OCI-LY7 (cell line): ENCODE results near the gene CBFA2T3. TPM values are rescaled to one million over a fixed set of nuclear protein-coding genes. Genes with fewer than 3 reads are reported as not detected.

Source experiments
- BruUV-seq: library from RNA; stranded (reverse); fragments of 400-500 nt; replicated peaks from 2 replicates; lab custom pipeline; 2021; lab: Mats Ljungman, UMichigan
- CTCF ChIA-PET: fragments of 300-600 bp; sonication (Branson Sonifier 250); formaldehyde crosslinking; loops from one replicate; lab custom pipeline; 2022; ENCODE audit warnings: antibody characterized with exemption; ENCODE audit not compliant: unreplicated experiment; lab: Charles Lee
- POLR2A ChIA-PET: fragments of 300-600 bp; sonication (Branson Sonifier 250); formaldehyde crosslinking; loops from one replicate; lab custom pipeline; 2022; ENCODE audit warnings: antibody characterized with exemption; lab: Charles Lee
- DNase-seq: peaks from one replicate; pipeline ENCODE4 v3.0.0-alpha.2; 2015; ENCODE audit warnings: low spot score
- H2AFZ ChIP-seq: fragments of 200-600 bp; sonication (generic), shearing (Covaris generic); 2 replicates; pipeline ENCODE4 v1.6.1; 2014; ENCODE audit warnings: mild to moderate bottlenecking, antibody characterized with exemption, low read length, moderate library complexity
- H3K27ac ChIP-seq: fragments of 200-600 bp; sonication (generic); 2 replicates; pipeline ENCODE4 v1.5.1; 2014; ENCODE audit warnings: mixed run types, low read depth, mild to moderate bottlenecking, moderate library complexity, low read length, inconsistent platforms; ENCODE audit not compliant: poor library complexity, severe bottlenecking
- H3K36me3 ChIP-seq: fragments of 200-600 bp; sonication (generic); 2 replicates; pipeline ENCODE4 v1.6.1; 2014; ENCODE audit warnings: mild to moderate bottlenecking, antibody characterized with exemption, low read length, moderate library complexity, mixed read lengths; ENCODE audit not compliant: insufficient read depth
- H3K4me1 ChIP-seq: fragments of 200-600 bp; sonication (generic); 2 replicates; pipeline ENCODE4 v1.5.1; 2014; ENCODE audit warnings: mild to moderate bottlenecking, low read length; ENCODE audit not compliant: insufficient read depth, poor library complexity, severe bottlenecking
- H3K4me2 ChIP-seq: fragments of 200-600 bp; sonication (generic); 2 replicates; pipeline ENCODE4 v1.6.1; 2014; ENCODE audit warnings: mild to moderate bottlenecking, low read length
- H3K4me3 ChIP-seq: fragments of 200-600 bp; sonication (generic); 2 replicates; pipeline ENCODE4 v1.5.1; 2014; ENCODE audit warnings: mild to moderate bottlenecking, low read depth, low read length; ENCODE audit not compliant: poor library complexity, severe bottlenecking
- H3K79me2 ChIP-seq: fragments of 200-600 bp; sonication (generic); 2 replicates; pipeline ENCODE4 v1.6.1; 2016; ENCODE audit warnings: low read depth, mild to moderate bottlenecking, low read length, moderate library complexity, mixed read lengths; ENCODE audit not compliant: insufficient read depth
- H3K9me2 ChIP-seq: fragments of 200-600 bp; sonication (generic); 2 replicates; pipeline ENCODE4 v1.6.1; 2016; ENCODE audit warnings: mild to moderate bottlenecking, low read length, mixed read lengths; ENCODE audit not compliant: insufficient read depth
- H3K9me3 ChIP-seq: fragments of 200-600 bp; sonication (generic); 2 replicates; pipeline ENCODE4 v1.6.1; 2014; ENCODE audit warnings: mild to moderate bottlenecking, mixed run types, low read length, mixed read lengths
- H4K20me1 ChIP-seq: fragments of 200-600 bp; sonication (generic); 2 replicates; pipeline ENCODE4 v1.6.1; 2014; ENCODE audit warnings: mild to moderate bottlenecking, antibody characterized with exemption, low read length, moderate library complexity, mixed read lengths; ENCODE audit not compliant: insufficient read depth
- CTCF ChIP-seq: fragments of 200-600 bp; sonication (generic); conservative IDR thresholded peaks from 2 replicates; pipeline ENCODE4 v1.5.1; 2014; ENCODE audit warnings: mild to moderate bottlenecking, antibody characterized with exemption, low read length, moderate library complexity, mixed read lengths
- EZH2phosphoT487 ChIP-seq: fragments of 200-600 bp; sonication (generic); IDR thresholded peaks from 2 replicates; pipeline ENCODE4 v1.6.1; 2018; ENCODE audit warnings: low read depth, borderline replicate concordance, mild to moderate bottlenecking, mixed run types, antibody characterized with exemption, low read length, moderate library complexity, mixed read lengths
- intact Hi-C: fragments of 100-400 bp; cut with micrococcal nuclease; formaldehyde crosslinking; loops from one replicate; pipeline ENCODE4 v1.10.0; 2022; ENCODE audit not compliant: unreplicated experiment
- total RNA-seq, 2 experiments: library from RNA; depleted of rRNA in 1 of 2; stranded (reverse); fragments of >200 nt in 1 of 2; shearing (Covaris generic) in 1 of 2; gene quantifications; 2 replicates each; pipeline ENCODE4 v1.2.3, GENCODE V29; 2014 to 2022

The CBFA2T3 gene
- total RNA-seq, 2 experiments from 2014 or later = 1.1 to 48.0 TPM

GRCh38 chr16:88831838-88832237 is 145.2 kb downstream of the CBFA2T3 start:
- H2AFZ ChIP-seq = no peak overlapping the region
- intact Hi-C loops = no loop called here
- ChIA-PET CTCF (no interaction called here), POLR2A (no interaction called here)
- H3K4me3 ChIP-seq = no peak overlapping the region
- no peak overlapping the region for H3K27ac ChIP-seq
- BruUV-seq = no TSS peak
- H4K20me1 ChIP-seq = no peaks in the 10 kb centered on the region
- DNase-seq = no peak
- no peaks in the 10 kb centered on the region for H3K36me3 ChIP-seq
- no peaks in the 10 kb centered on the region for H3K79me2 ChIP-seq
- H3K9me2 ChIP-seq = no peaks in the 10 kb centered on the region
- no peaks in the 10 kb centered on the region for H3K4me1 ChIP-seq
- H3K4me2 ChIP-seq = no peak overlapping the region
- TF ChIP-seq EZH2phosphoT487 = no peak
- no peak for TF ChIP-seq CTCF
- H3K9me3 ChIP-seq = no peaks in the 10 kb centered on the region

- no peaks in the 10 kb centered on the region for H3K79me2 ChIP-seq
- no peaks in the 10 kb centered on the region for H3K4me1 ChIP-seq
- no peaks in the 10 kb centered on the region for H3K36me3 ChIP-seq
- POLR2A ChIA-PET = interaction anchor here (0.6 kb wide), 1 partner anchor 686 kb away, joined by 4 read pairs; no protein-coding TSS in a partner anchor
- no peak for DNase-seq
- no peak overlapping the region for H3K4me2 ChIP-seq
- H3K27ac ChIP-seq = no peak overlapping the region
- intact Hi-C loops = no loop called here
- no peaks in the 10 kb centered on the region for H4K20me1 ChIP-seq
- H3K9me2 ChIP-seq = no peaks in the 10 kb centered on the region
- H2AFZ ChIP-seq = no peak overlapping the region
- TF ChIP-seq CTCF = no peak
- no peak for TF ChIP-seq EZH2phosphoT487
- H3K9me3 ChIP-seq = no peaks in the 10 kb centered on the region
- H3K4me3 ChIP-seq = no peak overlapping the region
- no TSS peak for BruUV-seq
- CTCF ChIA-PET = no interaction called here
These were observed 146.2 kb downstream of the CBFA2T3 start for GRCh38 chr16:88830783-88831182.

GRCh38 chr16:88830258-88830657 is 146.7 kb downstream of the CBFA2T3 start:
- POLR2A ChIA-PET = interaction anchor here (0.6 kb wide), 1 partner anchor 686 kb away, joined by 4 read pairs; no protein-coding TSS in a partner anchor

More at GRCh38 chr16:88830258-88830657, 146.7 kb downstream of the CBFA2T3 start:
- Histone ChIP-seq H3K9me3 (no peaks in the 10 kb centered on the region), H2AFZ (no peak overlapping the region), H4K20me1 (no peaks in the 10 kb centered on the region), H3K4me3 (no peak overlapping the region), H3K27ac (no peak overlapping the region), H3K4me1 (no peaks in the 10 kb centered on the region), H3K36me3 (no peaks in the 10 kb centered on the region), H3K79me2 (no peaks in the 10 kb centered on the region), H3K9me2 (no peaks in the 10 kb centered on the region), H3K4me2 (no peak overlapping the region)
- DNase-seq = no peak
- CTCF ChIA-PET = no interaction called here
- intact Hi-C loops = no loop called here
- BruUV-seq = no TSS peak
- no peak for TF ChIP-seq CTCF
- no peak for TF ChIP-seq EZH2phosphoT487
